ENCODE measurements around the gene LGI1.

LGI1 gene

GRCh38 chr10:93757801-93758507 is at the start of gene LGI1:
TSS of gene LGI1 (plus strand) at chr10:93757936. CDS start at chr10:93758145, 209 bp downstream.
- no peak for DNase-seq

GRCh38 chr10:93710333-93710909 is 47.3 kb upstream of the LGI1 start:
- DNase-seq, result no peak

GRCh38 chr10:93711891-93712290 is 45.8 kb upstream of the LGI1 start:
- peak; percentile 28 for DNase-seq

- DNase-seq, result no peak
Observed at GRCh38 chr10:93712593-93712992, 45.1 kb upstream of the LGI1 start.

GRCh38 chr10:93715345-93715744 is 42.4 kb upstream of the LGI1 start:
- DNase-seq, result no peak

GRCh38 chr10:93716766-93717165 is 41.0 kb upstream of the LGI1 start:
- no peak for DNase-seq

- no peak for DNase-seq
Observed at GRCh38 chr10:93718937-93719725, 38.6 kb upstream of the LGI1 start.

GRCh38 chr10:93719901-93720300 is 37.8 kb upstream of the LGI1 start:
- no peak for DNase-seq

- DNase-seq, result peak; percentile 27
Observed at GRCh38 chr10:93722550-93722949, 35.2 kb upstream of the LGI1 start.

- DNase-seq, result no peak
Observed at GRCh38 chr10:93723153-93723552, 34.6 kb upstream of the LGI1 start.

GRCh38 chr10:93726024-93726423 is 31.7 kb upstream of the LGI1 start:
- no peak for DNase-seq

GRCh38 chr10:93741367-93741766 is 16.4 kb upstream of the LGI1 start:
- no peak for DNase-seq

GRCh38 chr10:93742633-93743349 is 14.9 kb upstream of the LGI1 start:
- no peak for DNase-seq

- peak; percentile 63 for DNase-seq
Observed at GRCh38 chr10:93745408-93746065, 12.2 kb upstream of the LGI1 start.

- peak; percentile 100 for DNase-seq
Observed at GRCh38 chr10:93746844-93747284, 10.9 kb upstream of the LGI1 start.

GRCh38 chr10:93749218-93749799 is 8.4 kb upstream of the LGI1 start:
- DNase-seq, result no peak

GRCh38 chr10:93751124-93751523 is 6.6 kb upstream of the LGI1 start:
- DNase-seq, result no peak

- peak; percentile 34 for DNase-seq
Observed at GRCh38 chr10:93751832-93752231, 5.9 kb upstream of the LGI1 start.

GRCh38 chr10:93752761-93753160 is 5.0 kb upstream of the LGI1 start:
- DNase-seq, result peak; percentile 73

GRCh38 chr10:93753621-93754250 is 4.0 kb upstream of the LGI1 start:
- no peak for DNase-seq

- DNase-seq, result no peak
Observed at GRCh38 chr10:93754761-93755160, 3.0 kb upstream of the LGI1 start.

Measured in EL (cell line).